HepG2 (cell line): ENCODE results near the gene GCDH. TPM values are rescaled to one million over a fixed set of nuclear protein-coding genes. Genes with fewer than 3 reads are reported as not detected.

Experiments
- ARID4A ChIP-seq: sonication (generic); formaldehyde crosslinking; IDR thresholded peaks from 2 replicates; pipeline ENCODE4 v1.5.0; 2020; ENCODE audit warnings: mild to moderate bottlenecking, missing genetic modification reagents, borderline replicate concordance
- NFE2L2 ChIP-seq: fragments of 150-350 bp; IDR thresholded peaks from 2 replicates; pipeline ENCODE4 v1.6.1; 2014; ENCODE audit warnings: low read length
- NFKBIZ ChIP-seq: IDR thresholded peaks from 2 replicates; pipeline ENCODE4 v1.6.1; 2018; ENCODE audit warnings: missing genetic modification reagents, missing compliant biosample characterization
- RBFOX2 ChIP-seq: fragments of 200-400 bp; formaldehyde crosslinking; IDR thresholded peaks from 2 replicates; pipeline ENCODE4 v1.6.1; 2017; ENCODE audit warnings: low read depth, mild to moderate bottlenecking, low read length
- SSRP1 ChIP-seq: IDR thresholded peaks from 2 replicates; pipeline ENCODE4 v1.6.1; 2016; ENCODE audit warnings: control low read depth
- ZBTB7A ChIP-seq: sonication (generic); formaldehyde crosslinking; IDR thresholded peaks from 2 replicates; pipeline ENCODE4 v1.8.0; 2022; ENCODE audit warnings: mild to moderate bottlenecking, missing genetic modification reagents
- ZIK1 ChIP-seq: sonication (generic); formaldehyde crosslinking; IDR thresholded peaks from 2 replicates; pipeline ENCODE4 v1.5.0; 2020; ENCODE audit warnings: mild to moderate bottlenecking, low read depth, missing genetic modification reagents, borderline replicate concordance
- ZMAT5 ChIP-seq: sonication (generic); formaldehyde crosslinking; IDR thresholded peaks from 2 replicates; pipeline ENCODE4 v1.5.0; 2020; ENCODE audit warnings: mild to moderate bottlenecking, low read depth, missing genetic modification reagents, borderline replicate concordance
- ZNF101 ChIP-seq: sonication (generic); formaldehyde crosslinking; IDR thresholded peaks from 2 replicates; pipeline ENCODE4 v1.4.0; 2020; ENCODE audit warnings: mild to moderate bottlenecking, low read depth, missing genetic modification reagents, borderline replicate concordance
- ZNF318 ChIP-seq: sonication (generic); formaldehyde crosslinking; IDR thresholded peaks from 2 replicates; pipeline ENCODE4 v1.4.0; 2020; ENCODE audit warnings: mild to moderate bottlenecking, missing genetic modification reagents
- ZNF512B ChIP-seq: sonication (generic); formaldehyde crosslinking; IDR thresholded peaks from 2 replicates; pipeline ENCODE4 v1.5.1; 2020; ENCODE audit warnings: missing genetic modification reagents, mild to moderate bottlenecking, borderline replicate concordance
- ZNF713 ChIP-seq: sonication (generic); formaldehyde crosslinking; IDR thresholded peaks from 2 replicates; pipeline ENCODE4 v1.4.0; 2020; ENCODE audit warnings: mild to moderate bottlenecking, missing genetic modification reagents
- polyA plus RNA-seq, 8 experiments: library from polyadenylated mRNA; depleted of rRNA in 3 of 8; stranded (reverse) in 7 of 8; unstranded in 1 of 8; fragments of >200 nt; fragmentation: Illumina TruSeq in 4 of 8; extraction: Trizol in 4 of 8; gene quantifications; 2 replicates each; pipeline versions ENCODE4 v1.2.1 to v1.2.3, GENCODE V29; 2011 to 2016; ENCODE audit warnings: low read depth in 4 of 8, missing spikeins in 1 of 8, mixed read lengths in 1 of 8; ENCODE audit not compliant: insufficient read depth in 1 of 8
- total RNA-seq, 5 experiments: library from RNA; depleted of rRNA; stranded (reverse); fragments of >200 nt; fragmentation: Illumina TruSeq; extraction: Trizol; gene quantifications; 2 replicates each; pipeline ENCODE4 v1.2.3, GENCODE V29; 2016; ENCODE audit warnings: low read depth in 1 of 5

The GCDH gene
- total and polyA plus RNA-seq, 2 of the 13 experiments (the other 11 are each of a cell fraction or from before 2014, with no cell fraction given): 15.1 to 38.0 TPM

GRCh38 chr19:12946092-12946721 is 55.2 kb downstream of the GCDH start (continued):
- no peak for TF ChIP-seq ZNF512B
- no peak for TF ChIP-seq NFE2L2
- no peak for TF ChIP-seq NFKBIZ (CRISPR knock-in tag)
- TF ChIP-seq ZNF318: no peak
- TF ChIP-seq ZNF101 (CRISPR knock-in tag): no peak
- no peak for TF ChIP-seq ZBTB7A
- peak; percentile 62 for TF ChIP-seq RBFOX2
- TF ChIP-seq ZIK1: no peak; the same call in 1 of the 2 replicates
- no peak for TF ChIP-seq ZNF713 (CRISPR knock-in tag)
- 0 out of 2 replicates have a peak, but pooled peaks have one; percentile 12 for TF ChIP-seq ARID4A (CRISPR knock-in tag)
- TF ChIP-seq ZMAT5 (CRISPR knock-in tag): no peak
- TF ChIP-seq SSRP1 (CRISPR knock-in tag): no peak
